K562 (cell line): Measurements from ENCODE around the gene IRGQ. TPM values are rescaled to one million over a fixed set of nuclear protein-coding genes. Genes with fewer than 3 reads are reported as not detected.

Experiments
- BRF1 ChIP-seq: IDR thresholded peaks from 3 replicates; pipeline ENCODE4 v1.6.1; 2011; ENCODE audit warnings: borderline replicate concordance, mild to moderate bottlenecking; ENCODE audit not compliant: insufficient read length; ENCODE audit errors: extremely low read depth
- CBX3 ChIP-seq, 2 experiments: IDR thresholded peaks; 1 replicate in 1 of 2; 2 replicates in 1 of 2; pipeline ENCODE4 v1.6.1; 2012; ENCODE audit warnings: inconsistent platforms in 2 of 2, low read length in 2 of 2, borderline replicate concordance in 1 of 2, control low read depth in 1 of 2
- COPS2 ChIP-seq: fragments of 450-650 bp; conservative IDR thresholded peaks from 2 replicates; pipeline ENCODE4 v1.6.1; 2016; ENCODE audit warnings: mild to moderate bottlenecking, moderate library complexity
- ETV1 ChIP-seq: fragments of 450-650 bp; conservative IDR thresholded peaks from 2 replicates; pipeline ENCODE4 v1.6.1; 2016; ENCODE audit warnings: missing genetic modification characterization, control low read depth, low read depth, missing compliant biosample characterization
- HNRNPH1 ChIP-seq: fragments of 200-400 bp; formaldehyde crosslinking; optimal IDR thresholded peaks from 2 replicates; pipeline ENCODE3; 2017; ENCODE audit warnings: low read depth, mild to moderate bottlenecking, low read length, moderate library complexity
- L3MBTL2 ChIP-seq: fragments of 450-650 bp; IDR thresholded peaks from 2 replicates; pipeline ENCODE4 v1.6.1; 2016; ENCODE audit warnings: mild to moderate bottlenecking, moderate library complexity
- SREBF2 ChIP-seq: sonication (generic); formaldehyde crosslinking; IDR thresholded peaks from 2 replicates; pipeline ENCODE4 v1.4.0; 2020; ENCODE audit warnings: mild to moderate bottlenecking, missing genetic modification reagents
- polyA plus RNA-seq, 8 experiments: library from polyadenylated mRNA; depleted of rRNA in 4 of 8; stranded (reverse) in 5 of 8; unstranded in 3 of 8; fragments of >200 nt; fragmentation: Nextera tagmentation in 2 of 8; fragmentation: Illumina TruSeq in 1 of 8; extraction: Ambion mirVana in 2 of 8; extraction: Trizol in 1 of 8; gene quantifications; 2 replicates each; pipeline versions ENCODE4 v1.2.1 to v1.2.3, GENCODE V29; 2011 to 2014; ENCODE audit warnings: inconsistent platforms in 1 of 8, missing spikeins in 1 of 8
- total RNA-seq, 7 experiments: library from RNA; depleted of rRNA in 6 of 7; stranded (reverse); fragments of >200 nt in 6 of 7; fragmentation: Illumina TruSeq in 2 of 7; extraction: Trizol in 2 of 7; gene quantifications; 2 replicates each; pipeline versions ENCODE4 v1.2.1 to v1.2.3, GENCODE V29; 2011 to 2021; ENCODE audit warnings: low replicate concordance in 1 of 7
- TF ChIP-seq, protein P1 (sequence below): fragments of 450-650 bp; IDR thresholded peaks from 2 replicates; pipeline ENCODE4 v1.6.1; 2016; ENCODE audit warnings: mild to moderate bottlenecking, moderate library complexity
- TF ChIP-seq, protein P2 (sequence below): fragments of 450-650 bp; IDR thresholded peaks from 2 replicates; pipeline ENCODE4 v1.6.1; 2016; ENCODE audit warnings: borderline replicate concordance

Gene IRGQ
- total and polyA plus RNA-seq, 9 of the 15 experiments (the other 6 are each of a cell fraction or from before 2014, with no cell fraction given), result 3.5 to 19.2 (median 7.9) TPM

DNA sequence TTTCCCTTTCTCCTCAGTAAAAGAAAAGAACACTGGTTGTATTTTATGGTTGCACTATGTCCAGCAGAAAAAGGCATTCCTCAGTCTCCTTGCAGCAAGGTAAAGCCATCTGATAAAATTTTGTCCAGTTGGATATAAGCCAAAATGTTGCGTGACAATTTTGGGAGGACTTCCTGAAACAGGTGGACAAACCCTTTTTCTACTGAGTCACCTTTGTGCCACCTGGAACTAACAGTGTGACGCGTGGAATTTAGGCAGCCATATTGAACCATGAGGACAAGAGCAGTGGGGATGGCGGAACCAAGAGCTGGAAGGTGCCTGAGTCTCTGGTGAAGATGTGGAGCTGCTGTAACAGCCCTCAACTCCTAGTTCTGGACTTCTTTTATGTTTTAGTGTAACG is 35.6 kb upstream of the IRGQ start (continued):
- TF ChIP-seq, protein P1, sequence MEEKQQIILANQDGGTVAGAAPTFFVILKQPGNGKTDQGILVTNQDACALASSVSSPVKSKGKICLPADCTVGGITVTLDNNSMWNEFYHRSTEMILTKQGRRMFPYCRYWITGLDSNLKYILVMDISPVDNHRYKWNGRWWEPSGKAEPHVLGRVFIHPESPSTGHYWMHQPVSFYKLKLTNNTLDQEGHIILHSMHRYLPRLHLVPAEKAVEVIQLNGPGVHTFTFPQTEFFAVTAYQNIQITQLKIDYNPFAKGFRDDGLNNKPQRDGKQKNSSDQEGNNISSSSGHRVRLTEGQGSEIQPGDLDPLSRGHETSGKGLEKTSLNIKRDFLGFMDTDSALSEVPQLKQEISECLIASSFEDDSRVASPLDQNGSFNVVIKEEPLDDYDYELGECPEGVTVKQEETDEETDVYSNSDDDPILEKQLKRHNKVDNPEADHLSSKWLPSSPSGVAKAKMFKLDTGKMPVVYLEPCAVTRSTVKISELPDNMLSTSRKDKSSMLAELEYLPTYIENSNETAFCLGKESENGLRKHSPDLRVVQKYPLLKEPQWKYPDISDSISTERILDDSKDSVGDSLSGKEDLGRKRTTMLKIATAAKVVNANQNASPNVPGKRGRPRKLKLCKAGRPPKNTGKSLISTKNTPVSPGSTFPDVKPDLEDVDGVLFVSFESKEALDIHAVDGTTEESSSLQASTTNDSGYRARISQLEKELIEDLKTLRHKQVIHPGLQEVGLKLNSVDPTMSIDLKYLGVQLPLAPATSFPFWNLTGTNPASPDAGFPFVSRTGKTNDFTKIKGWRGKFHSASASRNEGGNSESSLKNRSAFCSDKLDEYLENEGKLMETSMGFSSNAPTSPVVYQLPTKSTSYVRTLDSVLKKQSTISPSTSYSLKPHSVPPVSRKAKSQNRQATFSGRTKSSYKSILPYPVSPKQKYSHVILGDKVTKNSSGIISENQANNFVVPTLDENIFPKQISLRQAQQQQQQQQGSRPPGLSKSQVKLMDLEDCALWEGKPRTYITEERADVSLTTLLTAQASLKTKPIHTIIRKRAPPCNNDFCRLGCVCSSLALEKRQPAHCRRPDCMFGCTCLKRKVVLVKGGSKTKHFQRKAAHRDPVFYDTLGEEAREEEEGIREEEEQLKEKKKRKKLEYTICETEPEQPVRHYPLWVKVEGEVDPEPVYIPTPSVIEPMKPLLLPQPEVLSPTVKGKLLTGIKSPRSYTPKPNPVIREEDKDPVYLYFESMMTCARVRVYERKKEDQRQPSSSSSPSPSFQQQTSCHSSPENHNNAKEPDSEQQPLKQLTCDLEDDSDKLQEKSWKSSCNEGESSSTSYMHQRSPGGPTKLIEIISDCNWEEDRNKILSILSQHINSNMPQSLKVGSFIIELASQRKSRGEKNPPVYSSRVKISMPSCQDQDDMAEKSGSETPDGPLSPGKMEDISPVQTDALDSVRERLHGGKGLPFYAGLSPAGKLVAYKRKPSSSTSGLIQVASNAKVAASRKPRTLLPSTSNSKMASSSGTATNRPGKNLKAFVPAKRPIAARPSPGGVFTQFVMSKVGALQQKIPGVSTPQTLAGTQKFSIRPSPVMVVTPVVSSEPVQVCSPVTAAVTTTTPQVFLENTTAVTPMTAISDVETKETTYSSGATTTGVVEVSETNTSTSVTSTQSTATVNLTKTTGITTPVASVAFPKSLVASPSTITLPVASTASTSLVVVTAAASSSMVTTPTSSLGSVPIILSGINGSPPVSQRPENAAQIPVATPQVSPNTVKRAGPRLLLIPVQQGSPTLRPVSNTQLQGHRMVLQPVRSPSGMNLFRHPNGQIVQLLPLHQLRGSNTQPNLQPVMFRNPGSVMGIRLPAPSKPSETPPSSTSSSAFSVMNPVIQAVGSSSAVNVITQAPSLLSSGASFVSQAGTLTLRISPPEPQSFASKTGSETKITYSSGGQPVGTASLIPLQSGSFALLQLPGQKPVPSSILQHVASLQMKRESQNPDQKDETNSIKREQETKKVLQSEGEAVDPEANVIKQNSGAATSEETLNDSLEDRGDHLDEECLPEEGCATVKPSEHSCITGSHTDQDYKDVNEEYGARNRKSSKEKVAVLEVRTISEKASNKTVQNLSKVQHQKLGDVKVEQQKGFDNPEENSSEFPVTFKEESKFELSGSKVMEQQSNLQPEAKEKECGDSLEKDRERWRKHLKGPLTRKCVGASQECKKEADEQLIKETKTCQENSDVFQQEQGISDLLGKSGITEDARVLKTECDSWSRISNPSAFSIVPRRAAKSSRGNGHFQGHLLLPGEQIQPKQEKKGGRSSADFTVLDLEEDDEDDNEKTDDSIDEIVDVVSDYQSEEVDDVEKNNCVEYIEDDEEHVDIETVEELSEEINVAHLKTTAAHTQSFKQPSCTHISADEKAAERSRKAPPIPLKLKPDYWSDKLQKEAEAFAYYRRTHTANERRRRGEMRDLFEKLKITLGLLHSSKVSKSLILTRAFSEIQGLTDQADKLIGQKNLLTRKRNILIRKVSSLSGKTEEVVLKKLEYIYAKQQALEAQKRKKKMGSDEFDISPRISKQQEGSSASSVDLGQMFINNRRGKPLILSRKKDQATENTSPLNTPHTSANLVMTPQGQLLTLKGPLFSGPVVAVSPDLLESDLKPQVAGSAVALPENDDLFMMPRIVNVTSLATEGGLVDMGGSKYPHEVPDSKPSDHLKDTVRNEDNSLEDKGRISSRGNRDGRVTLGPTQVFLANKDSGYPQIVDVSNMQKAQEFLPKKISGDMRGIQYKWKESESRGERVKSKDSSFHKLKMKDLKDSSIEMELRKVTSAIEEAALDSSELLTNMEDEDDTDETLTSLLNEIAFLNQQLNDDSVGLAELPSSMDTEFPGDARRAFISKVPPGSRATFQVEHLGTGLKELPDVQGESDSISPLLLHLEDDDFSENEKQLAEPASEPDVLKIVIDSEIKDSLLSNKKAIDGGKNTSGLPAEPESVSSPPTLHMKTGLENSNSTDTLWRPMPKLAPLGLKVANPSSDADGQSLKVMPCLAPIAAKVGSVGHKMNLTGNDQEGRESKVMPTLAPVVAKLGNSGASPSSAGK, result peak; percentile 47
- TF ChIP-seq ETV1 (tag) (no peak), SREBF2 (CRISPR knock-in tag) (no peak), CBX3 (IDR thresholded peaks at IDR 0.05; ENCODE audit: borderline replicate concordance in 1 of 2, low read length in 2 of 2) (no peak), HNRNPH1 (no peak), L3MBTL2 (peak; percentile 66), COPS2 (no peak), BRF1 (no peak)
- TF ChIP-seq, protein P2, sequence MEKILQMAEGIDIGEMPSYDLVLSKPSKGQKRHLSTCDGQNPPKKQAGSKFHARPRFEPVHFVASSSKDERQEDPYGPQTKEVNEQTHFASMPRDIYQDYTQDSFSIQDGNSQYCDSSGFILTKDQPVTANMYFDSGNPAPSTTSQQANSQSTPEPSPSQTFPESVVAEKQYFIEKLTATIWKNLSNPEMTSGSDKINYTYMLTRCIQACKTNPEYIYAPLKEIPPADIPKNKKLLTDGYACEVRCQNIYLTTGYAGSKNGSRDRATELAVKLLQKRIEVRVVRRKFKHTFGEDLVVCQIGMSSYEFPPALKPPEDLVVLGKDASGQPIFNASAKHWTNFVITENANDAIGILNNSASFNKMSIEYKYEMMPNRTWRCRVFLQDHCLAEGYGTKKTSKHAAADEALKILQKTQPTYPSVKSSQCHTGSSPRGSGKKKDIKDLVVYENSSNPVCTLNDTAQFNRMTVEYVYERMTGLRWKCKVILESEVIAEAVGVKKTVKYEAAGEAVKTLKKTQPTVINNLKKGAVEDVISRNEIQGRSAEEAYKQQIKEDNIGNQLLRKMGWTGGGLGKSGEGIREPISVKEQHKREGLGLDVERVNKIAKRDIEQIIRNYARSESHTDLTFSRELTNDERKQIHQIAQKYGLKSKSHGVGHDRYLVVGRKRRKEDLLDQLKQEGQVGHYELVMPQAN, result no peak
- TF ChIP-seq, all 486 proteins: peak for 7
